Measurements from ENCODE around the gene MYO5B.

- TF ChIP-seq EZH2 (optimal IDR thresholded peaks at IDR 0.05; ENCODE audit: low read depth, low read length) (no peak), CTCF (IDR thresholded peaks at IDR 0.05; ENCODE audit: low read length) (no peak), EZH2phosphoT487 (IDR thresholded peaks at IDR 0.05; ENCODE audit: low read length) (no peak)
Observed at GRCh38 chr18:49866680-49867079, 328.3 kb downstream of the MYO5B start.
